Right lobe of liver (tissue), 6 donors: ENCODE data around the gene ITPR2. TPM values are rescaled to one million over a fixed set of nuclear protein-coding genes. Genes with fewer than 3 reads are reported as not detected.

ENCODE experiments used
- ATAC-seq, 4 donors: fragments of 200-7000 bp; cut with Tn5 transposase; one replicate each; pipeline ENCODE4 v1.9.1; 2020; ENCODE audit warnings: mild to moderate bottlenecking in 4 of 4, moderate library complexity in 4 of 4
- DNase-seq, 3 donors: peaks; one replicate each; pipeline ENCODE4 v3.0.0-alpha.2; 2020
- H3K27ac ChIP-seq, 3 donors: fragments of 200-600 bp; one replicate each; pipeline ENCODE4 v1.8.0; 2022
- H3K27me3 ChIP-seq, 2 donors: fragments of 200-600 bp; one replicate each; pipeline ENCODE4 v1.8.0; 2022
- H3K36me3 ChIP-seq, 4 donors: fragments of 200-600 bp; sonication (generic) in 1 of 4; one replicate each; pipeline versions ENCODE4 v1.5.1 to v1.8.0; 2017 to 2022; ENCODE audit warnings: control low read depth in 1 of 4
- H3K4me1 ChIP-seq, 4 donors: fragments of 200-600 bp; sonication (generic) in 1 of 4; one replicate each; pipeline versions ENCODE4 v1.5.1 to v1.8.0; 2017 to 2022; ENCODE audit warnings: control low read depth in 1 of 4
- H3K4me3 ChIP-seq, 3 donors: fragments of 200-600 bp; one replicate each; pipeline ENCODE4 v1.8.0; 2022
- H3K9me3 ChIP-seq, 4 donors: fragments of 200-600 bp; sonication (generic) in 1 of 4; one replicate each; pipeline versions ENCODE4 v1.5.1 to v1.8.0; 2017 to 2022; ENCODE audit warnings: control low read depth in 1 of 4
- POLR2A ChIP-seq: fragments of 450-650 bp; IDR thresholded peaks from one replicate; pipeline ENCODE4 v1.6.1; 2017; ENCODE audit warnings: antibody characterized with exemption, mild to moderate bottlenecking
- WGBS: methylation state at CpG from one replicate; pipeline ENCODE4 v1.1.6; 2018; ENCODE audit warnings: low coverage, low lambda C conversion rate; ENCODE audit not compliant: insufficient coverage; ENCODE audit errors: missing lambda C conversion rate; 5-methylcytosine and 5-hydroxymethylcytosine counted together
- intact Hi-C, 2 donors: fragments of 100-400 bp; cut with DNase I; formaldehyde crosslinking; loops; one replicate each; pipeline versions ENCODE4 v1.11.2 to v1.14.1; 2022
- total RNA-seq, 6 experiments: library from RNA; depleted of rRNA in 2 of 6; stranded (reverse); fragments of >200 nt in 2 of 6; fragmentation: NEBNext Ultra II Directional in 3 of 6; extraction: Animal tissue kit (Norgen Biotek cat#: 25700) in 3 of 6; gene quantifications; one replicate each; pipeline versions ENCODE4 v1.1.0 to v1.2.4, GENCODE V29; 2016 to 2023
- TF ChIP-seq, protein P1 (sequence below), 4 donors: fragments of 200-600 bp in 3 of 4; fragments of 450-650 bp in 1 of 4; IDR thresholded peaks; one replicate each; pipeline versions ENCODE4 v1.5.1 to v1.8.0; 2016 to 2022; ENCODE audit warnings: antibody characterized with exemption in 4 of 4, mild to moderate bottlenecking in 2 of 4
- donor health status: DM: no; HTN: yes; CAD: no.
- donor health status: DM: no; HTN: no; CAD: no.
- donor health status: DM: no; HTN: no; CAD: no.
- donor health status: DM: no; HTN: yes; CAD: no.
- donor health status: DM: no; HTN: yes; CAD: no.

ITPR2 gene
- total RNA-seq, 6 experiments from 2014 or later = 39.3 to 114 (median 57.2) TPM

DNA sequence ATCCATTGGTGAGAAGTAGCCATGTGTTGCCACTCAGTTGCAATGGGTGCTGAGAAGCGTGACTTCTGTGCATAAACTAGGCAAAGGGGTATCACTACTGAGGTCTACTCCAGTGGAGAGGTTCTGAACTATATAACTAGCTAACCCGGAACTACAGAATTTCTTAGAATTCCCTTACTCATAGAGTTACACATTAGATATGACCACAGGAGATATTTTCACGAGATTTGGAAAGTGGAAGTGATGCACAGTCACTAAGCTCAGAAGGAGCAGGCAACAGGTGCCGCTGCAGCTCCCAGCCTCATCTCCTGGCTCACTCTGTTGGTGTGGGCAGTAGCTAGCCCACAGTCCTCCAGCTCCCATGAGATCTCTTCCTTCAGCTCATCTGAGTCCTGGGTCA, 501.0 kb downstream of the ITPR2 start:
- TF ChIP-seq POLR2A = no peak
- TF ChIP-seq, protein P1, sequence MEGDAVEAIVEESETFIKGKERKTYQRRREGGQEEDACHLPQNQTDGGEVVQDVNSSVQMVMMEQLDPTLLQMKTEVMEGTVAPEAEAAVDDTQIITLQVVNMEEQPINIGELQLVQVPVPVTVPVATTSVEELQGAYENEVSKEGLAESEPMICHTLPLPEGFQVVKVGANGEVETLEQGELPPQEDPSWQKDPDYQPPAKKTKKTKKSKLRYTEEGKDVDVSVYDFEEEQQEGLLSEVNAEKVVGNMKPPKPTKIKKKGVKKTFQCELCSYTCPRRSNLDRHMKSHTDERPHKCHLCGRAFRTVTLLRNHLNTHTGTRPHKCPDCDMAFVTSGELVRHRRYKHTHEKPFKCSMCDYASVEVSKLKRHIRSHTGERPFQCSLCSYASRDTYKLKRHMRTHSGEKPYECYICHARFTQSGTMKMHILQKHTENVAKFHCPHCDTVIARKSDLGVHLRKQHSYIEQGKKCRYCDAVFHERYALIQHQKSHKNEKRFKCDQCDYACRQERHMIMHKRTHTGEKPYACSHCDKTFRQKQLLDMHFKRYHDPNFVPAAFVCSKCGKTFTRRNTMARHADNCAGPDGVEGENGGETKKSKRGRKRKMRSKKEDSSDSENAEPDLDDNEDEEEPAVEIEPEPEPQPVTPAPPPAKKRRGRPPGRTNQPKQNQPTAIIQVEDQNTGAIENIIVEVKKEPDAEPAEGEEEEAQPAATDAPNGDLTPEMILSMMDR (IDR thresholded peaks at IDR 0.05) = no peak
- intact Hi-C loops = no loop called here
- WGBS = 89% methylated on average over 3 of the region's 4 CpGs
- DNase-seq (no peak), ATAC-seq (peak in 1 of 4 donors; percentile 25)
- no peak overlapping the region for H3K4me3 ChIP-seq
- H3K4me1 ChIP-seq = no peaks in the 10 kb centered on the region
- no peaks in the 10 kb centered on the region for H3K9me3 ChIP-seq
- no peak overlapping the region for H3K27ac ChIP-seq
- peaks cover 0 to 7% (median 0%) of the 10 kb centered on the region in 4 donors for H3K36me3 ChIP-seq
- H3K27me3 ChIP-seq = no peaks in the 10 kb centered on the region

DNA sequence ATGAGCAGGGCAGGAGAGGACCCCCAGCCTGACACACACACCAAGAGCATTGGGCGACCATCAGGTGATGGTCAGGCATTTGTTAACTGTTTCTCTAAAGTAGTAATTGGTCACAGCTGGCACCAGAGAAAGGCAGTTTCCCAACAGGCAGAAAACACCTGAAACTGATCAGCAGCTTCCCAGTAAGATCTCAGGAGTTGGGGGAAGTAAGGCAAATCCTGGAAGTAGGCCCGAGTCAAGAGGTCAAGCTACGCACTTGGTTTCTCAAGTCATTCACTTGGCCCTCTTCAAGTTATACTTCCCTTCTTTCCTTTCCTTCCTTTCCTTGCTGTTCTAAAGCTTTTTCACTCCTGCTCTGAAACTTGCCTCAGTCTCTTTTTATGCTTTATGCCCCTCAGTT, 501.9 kb downstream of the ITPR2 start:
- WGBS = 57% methylated on average over 3 of the region's 3 CpGs
- TF ChIP-seq, protein P1 (IDR thresholded peaks at IDR 0.05) = no peak
- TF ChIP-seq POLR2A = no peak

DNA sequence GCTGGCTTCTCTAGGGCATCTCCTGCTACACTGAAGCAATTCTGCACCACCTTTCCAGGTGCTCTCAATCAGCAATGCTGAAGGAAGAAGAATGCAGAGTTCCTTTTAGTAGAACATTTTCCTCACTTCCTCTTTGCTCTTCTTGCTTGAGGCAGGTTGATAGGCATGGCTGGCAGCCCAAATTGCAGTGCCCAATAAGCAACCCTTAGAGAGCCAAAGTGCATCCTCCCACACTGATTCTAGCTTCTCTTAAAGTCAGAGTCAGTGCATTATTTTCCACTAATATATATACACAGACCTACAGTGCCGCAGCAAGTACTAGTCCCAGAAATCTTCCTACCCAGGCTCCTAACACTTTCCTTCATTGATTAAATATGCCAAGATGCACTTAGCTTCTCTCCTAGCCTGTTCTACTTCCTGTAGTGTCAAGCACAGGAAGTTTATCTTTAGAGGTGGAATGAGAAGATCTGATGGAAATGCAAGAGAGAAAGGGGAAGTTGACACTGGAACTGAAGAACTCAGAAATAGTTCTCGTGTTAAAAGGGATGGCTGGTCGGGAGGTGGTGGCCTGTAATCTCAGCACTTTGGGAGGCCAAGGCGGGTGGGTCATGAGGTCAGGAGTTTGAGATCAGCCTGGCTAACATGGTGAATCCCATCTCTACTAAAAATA, 504.9 kb downstream of the ITPR2 start:
- no peak overlapping the region for H3K4me3 ChIP-seq
- H3K27me3 ChIP-seq = no peaks in the 10 kb centered on the region
- intact Hi-C loops = no loop called here
- ATAC-seq (peak in 2 of 4 donors; percentile 15 to 28), DNase-seq (no peak)
- H3K27ac ChIP-seq = no peak overlapping the region
- H3K36me3 ChIP-seq = no peaks in the 10 kb centered on the region
- H3K4me1 ChIP-seq = no peaks in the 10 kb centered on the region
- 43% methylated on average over 4 of the region's 4 CpGs for WGBS
- no peak for TF ChIP-seq POLR2A
- TF ChIP-seq, protein P1 (IDR thresholded peaks at IDR 0.05) = no peak
- no peaks in the 10 kb centered on the region for H3K9me3 ChIP-seq

More for the DNA sequence above, 501.9 kb downstream of the ITPR2 start:
- Histone ChIP-seq H3K27ac (no peak overlapping the region), H3K36me3 (peaks cover 0 to 1% (median 0%) of the 10 kb centered on the region in 4 donors), H3K4me1 (no peaks in the 10 kb centered on the region), H3K27me3 (no peaks in the 10 kb centered on the region), H3K9me3 (no peaks in the 10 kb centered on the region), H3K4me3 (no peak overlapping the region)
- ATAC-seq = peak in 1 of 4 donors; percentile 22
- DNase-seq = no peak
- intact Hi-C loops = no loop called here

DNA sequence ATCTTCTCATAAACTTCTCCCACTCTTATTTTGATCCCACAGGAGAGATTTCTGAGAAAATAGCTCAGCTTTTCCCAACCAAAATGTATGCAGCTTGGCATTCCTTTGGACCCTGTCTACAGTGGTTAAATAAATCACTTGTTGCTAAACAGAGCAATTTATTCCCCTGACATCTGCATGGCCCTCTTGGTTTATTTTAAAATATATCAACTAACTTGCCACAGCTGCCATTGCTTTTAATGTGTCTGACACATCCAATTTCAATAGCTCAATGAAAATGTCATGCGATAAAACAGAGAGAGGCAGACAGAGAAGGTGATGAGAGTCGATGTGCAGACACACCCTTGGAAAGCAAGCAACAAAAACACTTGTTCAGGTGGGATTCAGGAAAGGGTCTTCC, 509.3 kb downstream of the ITPR2 start:
- intact Hi-C loops = no loop called here
- ATAC-seq = no peak
- DNase-seq = no peak
- H3K27ac ChIP-seq = no peak overlapping the region
- WGBS = 100% methylated on average over 2 of the region's 2 CpGs
- H3K4me1 ChIP-seq = no peaks in the 10 kb centered on the region
- no peaks in the 10 kb centered on the region for H3K36me3 ChIP-seq
- TF ChIP-seq, protein P1 (IDR thresholded peaks at IDR 0.05) = no peak
- no peak for TF ChIP-seq POLR2A
- H3K27me3 ChIP-seq = no peaks in the 10 kb centered on the region
- H3K4me3 ChIP-seq = no peak overlapping the region
- no peaks in the 10 kb centered on the region for H3K9me3 ChIP-seq
